ENCODE measurements around the gene HCAR2.
"Not testable (repeated sequence)": the region's sequence is repeated elsewhere in the genome, so short reads cannot be mapped to it uniquely, and the experiment has no call there.

Gene HCAR2

DNA sequence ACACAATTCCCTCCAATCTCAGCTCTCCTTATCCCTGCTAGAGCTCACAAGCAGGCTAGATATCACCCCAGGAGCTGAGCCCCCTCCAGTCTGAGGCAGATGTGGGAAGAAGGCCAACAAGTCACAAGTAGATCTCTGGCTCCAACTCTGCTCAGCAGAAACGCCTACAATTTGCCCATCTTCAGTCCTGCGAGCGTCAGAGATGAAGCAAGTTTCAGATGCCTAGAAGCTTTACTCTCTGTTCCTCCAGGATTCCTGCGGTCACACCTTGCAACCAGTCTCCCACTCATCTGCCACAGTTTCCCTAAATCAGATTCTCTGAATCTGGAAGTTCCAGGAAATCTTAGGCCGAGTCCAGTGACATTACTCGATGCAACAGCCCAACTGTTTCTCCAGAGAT is 12.1 kb upstream of the HCAR2 start:
- DNase-seq, result not testable (repeated sequence)

DNA sequence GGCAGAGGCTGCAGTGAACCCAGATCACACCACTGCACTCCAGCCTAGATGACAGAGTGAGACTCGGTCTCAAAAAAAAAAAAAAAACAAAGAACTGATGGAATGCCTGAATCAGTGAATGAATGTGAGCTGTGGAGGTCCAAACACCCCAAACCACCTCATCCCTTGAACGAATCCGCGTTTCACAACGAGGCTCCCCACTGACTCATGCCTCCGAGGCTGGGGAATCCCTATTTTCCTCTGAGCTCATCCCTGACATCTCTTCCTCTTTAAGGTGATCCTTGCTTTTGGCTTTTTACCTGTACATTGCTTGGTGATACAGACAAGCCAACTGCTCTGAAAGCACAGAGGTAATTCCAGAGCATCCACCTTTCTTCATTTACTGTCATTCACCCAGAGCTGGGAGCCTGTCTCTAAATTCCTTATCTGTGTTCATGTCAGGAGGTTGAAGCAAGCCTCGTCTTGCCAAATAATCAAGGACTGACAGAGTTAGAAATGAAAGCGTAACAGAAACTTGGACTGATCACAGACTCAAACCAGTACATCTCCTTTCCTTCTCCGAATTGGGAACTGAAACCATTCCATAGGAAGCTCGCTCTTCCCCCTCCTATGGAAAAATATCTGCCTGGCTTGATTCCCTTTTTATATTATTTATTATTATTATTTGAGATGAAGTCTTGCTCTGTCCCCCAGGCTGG is 10.5 kb upstream of the HCAR2 start:
- not testable (repeated sequence) for DNase-seq

DNA sequence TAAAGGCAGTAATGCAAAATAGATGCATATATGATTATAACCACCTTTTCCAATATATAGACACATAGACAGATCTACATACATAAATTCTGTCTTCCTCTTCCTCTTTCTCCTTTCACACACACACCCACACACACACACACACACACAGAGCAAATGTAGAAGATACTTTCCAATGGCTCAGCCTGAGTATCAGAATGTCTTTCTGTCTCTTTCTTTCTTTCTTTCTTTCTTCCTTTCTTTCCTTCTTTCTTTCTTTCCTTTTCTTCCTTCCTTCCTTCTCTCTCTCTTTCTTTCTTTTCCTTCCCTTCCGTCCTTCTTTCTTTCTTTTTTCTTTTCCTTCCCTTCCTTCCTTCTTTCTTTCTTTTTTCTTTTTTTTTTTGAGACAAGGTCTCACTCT is 8.1 kb upstream of the HCAR2 start:
- DNase-seq, result not testable (repeated sequence)

DNA sequence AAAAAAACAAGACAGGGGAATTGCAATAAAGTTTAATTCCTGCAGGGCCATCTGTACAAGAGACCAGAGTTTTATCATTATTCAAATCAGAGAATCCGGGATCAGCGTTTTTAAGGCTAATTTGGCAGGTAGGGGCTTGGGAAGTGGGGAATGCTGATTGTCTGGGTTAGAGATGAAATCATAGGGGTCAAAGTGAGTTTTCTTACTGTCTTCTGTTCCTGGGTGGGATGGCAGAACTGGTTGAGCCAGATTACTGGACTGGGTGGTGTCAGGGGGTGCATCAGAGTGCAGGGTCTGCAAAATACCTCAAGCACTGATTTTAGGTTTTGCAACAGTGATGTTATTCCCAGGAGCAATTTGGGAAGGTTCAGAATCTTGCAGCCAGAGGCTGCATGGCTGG is 7.2 kb upstream of the HCAR2 start:
- not testable (repeated sequence) for DNase-seq

DNA sequence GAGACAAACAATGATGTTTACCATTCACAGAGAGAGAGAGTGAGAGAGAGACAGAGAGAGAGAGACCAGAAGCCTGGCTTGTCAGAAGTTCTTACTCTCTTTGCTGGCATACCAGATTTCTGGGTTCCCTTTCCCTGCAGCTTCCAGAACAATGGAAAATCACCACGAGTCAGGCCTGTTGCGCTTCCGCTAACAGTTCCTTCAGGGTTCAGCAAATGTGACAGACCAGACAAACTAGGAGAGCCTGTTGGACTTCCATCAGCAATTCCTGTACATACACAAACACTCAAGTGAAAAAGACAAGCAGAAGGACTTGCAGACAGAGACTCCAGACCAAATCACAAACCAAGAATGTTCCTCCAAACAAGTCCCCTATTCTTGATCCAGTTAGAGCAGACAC is 6.1 kb upstream of the HCAR2 start:
- DNase-seq, result not testable (repeated sequence)

DNA sequence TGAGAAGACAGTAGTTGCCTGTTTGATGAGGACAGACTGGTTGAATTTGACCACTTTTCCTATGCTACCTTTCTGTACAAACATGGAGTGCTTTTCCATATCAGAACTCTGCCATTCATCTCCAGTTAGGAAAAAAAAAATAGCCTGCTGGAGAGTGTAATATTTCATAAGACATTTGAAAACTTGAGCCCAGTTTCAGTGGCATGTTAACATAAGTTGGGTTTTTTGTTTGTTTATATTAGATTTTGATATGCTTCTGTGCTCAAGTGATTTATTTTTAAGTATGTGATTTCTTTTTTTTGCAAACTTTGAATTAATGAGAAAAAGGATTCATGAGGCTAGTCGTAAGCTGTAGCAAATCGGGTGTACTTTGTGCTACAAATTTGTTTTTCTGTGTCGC is 684 bp upstream of the HCAR2 start:
- not testable (repeated sequence) for DNase-seq

DNA sequence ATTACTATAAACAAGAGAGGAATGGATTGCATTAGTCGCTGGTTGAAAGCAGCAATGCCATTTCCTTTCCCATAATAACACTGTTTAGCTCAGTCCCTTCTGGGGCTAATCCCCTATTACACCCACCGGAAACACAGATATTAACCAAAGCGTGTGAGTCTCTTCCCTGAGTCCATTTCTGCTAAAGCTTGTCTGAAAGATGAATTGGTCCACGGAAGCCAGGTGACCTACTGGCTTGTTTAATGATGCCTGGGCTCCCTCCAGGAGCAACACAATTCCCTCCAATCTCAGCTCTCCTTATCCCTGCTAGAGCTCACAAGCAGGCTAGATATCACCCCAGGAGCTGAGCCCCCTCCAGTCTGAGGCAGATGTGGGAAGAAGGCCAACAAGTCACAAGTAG is 1.7 kb downstream of the HCAR2 start:
- not testable (repeated sequence) for DNase-seq

DNA sequence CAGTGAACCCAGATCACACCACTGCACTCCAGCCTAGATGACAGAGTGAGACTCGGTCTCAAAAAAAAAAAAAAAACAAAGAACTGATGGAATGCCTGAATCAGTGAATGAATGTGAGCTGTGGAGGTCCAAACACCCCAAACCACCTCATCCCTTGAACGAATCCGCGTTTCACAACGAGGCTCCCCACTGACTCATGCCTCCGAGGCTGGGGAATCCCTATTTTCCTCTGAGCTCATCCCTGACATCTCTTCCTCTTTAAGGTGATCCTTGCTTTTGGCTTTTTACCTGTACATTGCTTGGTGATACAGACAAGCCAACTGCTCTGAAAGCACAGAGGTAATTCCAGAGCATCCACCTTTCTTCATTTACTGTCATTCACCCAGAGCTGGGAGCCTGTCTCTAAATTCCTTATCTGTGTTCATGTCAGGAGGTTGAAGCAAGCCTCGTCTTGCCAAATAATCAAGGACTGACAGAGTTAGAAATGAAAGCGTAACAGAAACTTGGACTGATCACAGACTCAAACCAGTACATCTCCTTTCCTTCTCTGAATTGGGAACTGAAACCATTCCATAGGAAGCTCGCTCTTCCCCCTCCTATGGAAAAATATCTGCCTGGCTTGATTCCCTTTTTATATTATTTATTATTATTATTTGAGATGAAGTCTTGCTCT is 3.0 kb downstream of the HCAR2 start:
- not testable (repeated sequence) for DNase-seq

DNA sequence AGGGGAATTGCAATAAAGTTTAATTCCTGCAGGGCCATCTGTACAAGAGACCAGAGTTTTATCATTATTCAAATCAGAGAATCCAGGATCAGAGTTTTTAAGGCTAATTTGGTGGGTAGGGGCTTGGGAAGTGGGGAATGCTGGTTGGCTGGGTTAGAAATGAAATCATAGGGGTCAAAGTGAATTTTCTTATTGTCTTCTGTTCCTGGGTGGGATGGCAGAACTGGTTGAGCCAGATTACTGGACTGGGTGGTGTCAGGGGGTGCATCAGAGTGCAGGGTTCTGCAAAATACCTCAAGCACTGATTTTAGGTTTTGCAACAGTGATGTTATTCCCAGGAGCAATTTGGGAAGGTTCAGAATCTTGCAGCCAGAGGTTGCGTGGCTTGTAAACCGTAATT is 6.2 kb downstream of the HCAR2 start:
- DNase-seq, result not testable (repeated sequence)

DNA sequence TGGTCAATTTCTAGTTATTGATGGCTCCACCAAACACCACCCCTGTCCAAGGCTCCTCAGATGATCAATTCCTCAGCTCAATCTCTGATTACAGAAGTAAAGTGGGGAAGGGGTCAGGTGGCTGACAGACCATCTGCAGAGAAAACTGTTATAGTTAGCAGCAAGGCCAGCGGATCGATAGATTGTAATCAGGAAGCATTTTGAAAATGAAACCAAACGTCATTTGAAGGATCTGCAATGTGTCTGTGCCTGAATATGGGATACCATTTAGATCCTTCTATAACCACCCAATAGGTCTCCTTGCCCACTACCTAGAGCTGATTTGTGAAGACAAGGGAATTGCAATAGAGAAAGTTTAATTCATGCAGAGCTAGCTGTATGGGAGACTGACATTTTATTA is 11.6 kb downstream of the HCAR2 start:
- no peak for DNase-seq

DNA sequence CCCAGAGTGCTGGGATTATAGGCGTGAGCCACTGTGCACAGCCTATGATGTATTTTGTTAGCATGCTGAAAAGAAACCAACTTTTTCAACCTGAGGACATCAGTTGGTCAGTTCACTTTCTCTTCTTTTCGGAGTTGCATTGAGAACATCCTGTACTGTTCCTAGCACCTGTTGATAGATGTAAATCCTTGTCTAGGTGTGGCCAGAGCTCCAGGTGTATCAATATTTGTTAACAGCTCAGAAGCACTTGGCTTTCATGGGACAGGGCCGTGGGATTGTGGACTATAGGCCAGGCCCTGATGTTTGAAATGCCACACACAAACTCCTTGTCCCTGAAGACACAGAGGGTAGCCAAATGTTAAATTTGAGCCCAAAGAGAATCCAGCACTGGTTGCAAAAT is 14.9 kb downstream of the HCAR2 start:
- no peak for DNase-seq

DNA sequence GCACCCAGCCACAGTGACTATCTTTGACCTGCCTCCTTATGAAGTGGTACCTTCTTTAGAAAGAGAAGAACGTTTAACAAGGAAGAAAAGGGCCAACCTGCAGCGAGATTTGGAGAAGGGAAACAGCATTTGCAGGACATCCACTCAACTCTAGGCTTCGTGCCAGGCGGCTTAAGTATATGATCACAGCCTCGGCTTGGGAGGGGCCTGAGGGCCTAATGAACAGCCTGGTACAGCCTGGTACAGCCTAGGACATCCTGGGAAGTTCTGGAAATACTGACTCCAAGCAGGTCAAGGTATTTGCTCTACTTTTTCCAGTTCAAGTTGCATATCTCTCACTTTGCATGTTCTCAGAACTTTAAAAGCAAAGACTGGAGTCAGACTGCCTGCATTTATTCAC is 16.1 kb downstream of the HCAR2 start:
- no peak for DNase-seq

DNA sequence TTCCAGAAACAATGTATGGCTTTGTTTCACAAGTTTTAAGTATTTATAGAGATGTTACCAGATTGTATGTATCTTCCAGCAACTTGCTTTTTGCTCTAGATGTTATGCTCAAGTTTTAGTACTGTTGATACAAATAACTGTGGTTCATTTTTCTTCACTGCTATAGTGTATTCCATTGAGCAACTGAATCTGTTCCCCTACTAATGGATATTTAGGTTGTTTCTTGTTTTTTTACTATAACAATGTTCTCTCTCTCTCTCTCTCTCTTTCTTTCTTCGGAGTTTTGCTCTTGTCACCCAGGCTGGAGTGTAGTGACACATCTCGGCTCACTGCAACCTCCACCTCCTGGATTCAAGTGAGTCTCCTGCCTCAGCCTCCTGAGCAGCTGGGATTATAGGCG is 16.6 kb downstream of the HCAR2 start:
- no peak for DNase-seq

DNA sequence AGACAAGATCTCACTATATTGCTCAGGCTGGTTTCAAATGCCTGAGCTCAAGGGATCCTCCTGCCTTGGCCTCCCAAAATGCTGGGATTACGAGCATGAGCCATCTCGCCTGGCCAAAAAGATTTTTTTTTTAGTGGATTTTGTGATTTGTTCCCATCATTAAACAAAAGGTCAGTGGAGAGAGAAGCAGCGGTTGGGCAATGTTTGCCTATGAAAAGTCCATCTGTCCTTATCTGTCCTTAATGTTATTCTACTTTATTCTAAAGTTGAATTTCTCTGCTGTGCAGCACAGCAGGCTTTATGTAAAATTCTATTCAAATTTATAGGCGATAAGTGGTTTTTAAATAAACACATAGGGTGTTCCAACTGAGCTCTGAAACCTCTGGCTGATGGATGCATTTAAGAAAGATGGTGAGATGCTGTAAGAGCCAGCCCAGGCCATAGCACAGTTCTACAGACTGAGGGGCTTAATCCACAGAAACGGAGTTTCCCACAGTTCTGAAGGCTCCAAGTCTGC is 18.8 kb downstream of the HCAR2 start:
- DNase-seq, result no peak

DNA sequence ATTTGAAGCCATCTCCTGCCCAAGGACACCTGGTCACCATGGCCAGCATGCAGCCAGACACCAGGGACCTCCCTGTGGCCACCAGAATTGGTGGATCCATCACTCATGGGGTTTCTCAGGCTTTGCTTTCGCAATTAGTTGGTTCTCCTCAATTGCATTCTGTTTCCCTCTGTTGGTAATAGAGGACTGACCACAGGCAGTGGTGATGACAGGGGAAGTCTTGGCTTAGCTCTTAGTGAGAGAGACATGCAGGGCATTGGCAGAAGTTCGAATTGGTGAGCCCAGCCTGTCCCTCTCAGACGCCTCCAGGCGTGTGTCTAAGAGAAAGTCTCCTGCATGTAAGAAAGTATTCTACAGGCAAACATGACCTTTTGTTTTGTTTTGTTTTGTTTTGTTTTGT is 21.3 kb downstream of the HCAR2 start:
- no peak for DNase-seq

DNA sequence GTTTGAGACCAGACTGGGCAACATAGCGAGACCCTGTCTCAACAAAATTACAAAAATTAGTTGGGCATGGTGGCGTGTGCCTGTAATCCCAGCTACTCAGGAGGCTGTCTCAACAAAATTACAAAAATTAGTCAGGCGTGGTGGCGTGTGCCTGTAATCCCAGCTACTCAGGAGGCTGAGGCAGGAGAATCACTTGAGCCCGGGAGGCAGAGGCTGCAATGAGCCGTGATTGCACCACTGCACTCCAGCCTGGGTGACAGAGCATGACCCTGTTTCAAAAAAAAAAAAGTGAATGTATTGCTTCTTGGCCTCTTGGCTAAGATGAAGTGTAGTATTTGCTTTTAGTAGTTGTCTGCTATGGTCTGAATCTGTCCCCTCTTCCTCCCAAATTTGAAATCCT is 22.2 kb downstream of the HCAR2 start:
- DNase-seq, result not testable (repeated sequence)

DNA sequence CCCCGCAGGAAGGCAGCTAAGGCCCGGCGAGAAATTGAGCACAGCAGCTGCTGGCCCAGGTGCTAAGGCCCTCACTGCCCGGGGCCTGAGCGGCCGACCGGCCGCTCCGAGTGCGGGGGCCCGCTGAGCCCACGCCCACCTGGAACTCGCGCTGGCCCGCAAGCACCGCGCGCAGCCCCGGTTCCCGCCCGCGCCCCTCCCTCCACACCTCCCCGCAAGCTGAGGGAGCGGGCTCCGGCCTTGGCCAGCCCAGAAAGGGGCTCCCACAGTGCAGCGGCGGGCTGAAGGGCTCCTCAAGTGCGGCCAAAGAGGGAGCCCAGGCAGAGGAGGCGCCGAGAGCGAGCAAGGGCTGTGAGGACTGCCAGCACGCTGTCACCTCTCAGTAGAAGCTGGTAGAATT is 26.4 kb downstream of the HCAR2 start:
- DNase-seq, result not testable (repeated sequence)

DNA sequence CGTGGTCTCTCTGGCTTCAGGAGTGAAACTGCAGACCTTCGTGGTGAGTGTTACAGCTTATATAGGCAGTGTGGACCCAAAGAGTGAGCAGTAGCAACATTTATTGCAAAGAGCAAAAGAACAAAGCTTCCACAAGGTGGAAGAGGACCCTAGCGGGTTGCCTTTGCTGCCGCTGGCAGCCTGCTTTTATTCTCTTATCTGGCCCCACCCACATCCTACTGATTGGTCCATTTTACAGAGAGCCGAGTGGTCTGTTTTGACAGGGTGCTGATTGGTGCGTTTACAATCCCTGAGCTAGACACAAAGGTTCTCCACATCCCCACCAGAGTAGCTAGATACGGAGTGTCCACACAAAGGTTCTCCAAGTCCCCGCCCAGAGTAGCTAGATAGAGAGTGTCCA is 27.1 kb downstream of the HCAR2 start:
- DNase-seq, result not testable (repeated sequence)

DNA sequence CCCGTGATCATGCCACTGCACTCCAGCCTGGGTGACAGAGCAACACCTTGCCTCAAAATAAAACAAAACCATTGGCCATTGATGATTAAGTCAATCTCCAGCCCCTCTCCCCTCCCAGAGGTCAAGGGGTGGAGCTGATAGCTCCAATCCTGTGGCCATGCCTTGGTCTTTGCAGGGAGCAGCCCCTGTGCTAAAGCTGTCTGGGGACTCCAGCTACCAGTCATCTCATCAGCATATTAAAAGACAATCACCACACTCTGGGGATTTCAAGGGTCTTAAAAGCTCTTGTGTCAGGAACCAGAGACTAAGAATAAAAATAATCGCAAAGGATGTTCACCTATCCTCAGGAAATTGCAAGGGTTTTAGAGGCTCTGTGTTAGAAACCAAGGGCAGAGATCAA is 30.6 kb downstream of the HCAR2 start:
- no peak for DNase-seq

DNA sequence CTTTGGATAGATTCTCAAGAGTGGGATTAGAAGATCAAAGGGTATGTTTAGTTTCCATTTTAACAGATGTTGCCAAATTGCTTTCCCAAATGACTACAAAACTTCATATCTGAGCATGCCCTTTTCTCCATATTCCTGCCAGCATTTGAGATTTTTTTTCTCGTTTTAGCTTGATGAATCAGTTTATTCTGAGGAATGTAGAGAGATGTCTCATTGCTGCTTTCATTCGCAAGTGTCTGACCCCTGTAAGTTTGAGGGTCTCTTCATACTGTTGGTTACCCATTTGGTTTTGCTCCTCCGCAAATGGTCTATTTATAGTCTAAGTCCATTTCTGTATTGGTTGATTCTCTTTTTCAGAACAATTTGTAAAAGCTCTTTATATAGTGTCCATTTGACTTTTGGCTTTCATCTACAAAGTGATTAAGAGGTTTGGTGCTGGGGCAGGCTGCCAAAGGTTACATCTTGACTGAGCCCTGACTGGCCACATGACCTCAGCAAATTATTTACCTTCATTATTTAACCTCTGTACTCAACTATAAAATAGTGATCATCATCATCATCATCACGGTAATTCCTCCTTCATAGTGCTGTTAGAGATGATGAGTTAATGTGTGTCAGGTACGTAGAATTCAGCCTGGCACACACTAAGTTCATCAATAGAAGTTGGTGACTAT is 33.6 kb downstream of the HCAR2 start:
- no peak for DNase-seq

DNA sequence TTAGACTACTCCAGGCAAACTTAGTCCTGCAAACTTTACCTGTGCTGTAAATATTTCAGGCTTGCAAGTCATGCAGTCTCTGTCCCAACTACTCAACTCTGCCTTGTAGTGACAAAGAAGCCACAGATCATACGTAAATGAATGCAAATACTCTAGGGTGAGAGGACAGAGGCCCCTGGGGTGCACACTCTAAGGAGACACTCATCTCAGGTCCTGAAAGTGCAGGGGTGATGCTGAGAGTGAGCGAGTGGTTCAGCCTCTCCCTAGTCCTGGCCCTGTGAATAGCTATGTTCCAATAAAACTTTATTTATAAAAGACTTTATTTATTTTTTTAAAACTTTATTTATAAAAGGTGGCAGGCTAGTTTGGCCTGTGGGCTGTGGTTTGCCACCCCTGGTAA is 34.9 kb downstream of the HCAR2 start:
- DNase-seq, result no peak

DNA sequence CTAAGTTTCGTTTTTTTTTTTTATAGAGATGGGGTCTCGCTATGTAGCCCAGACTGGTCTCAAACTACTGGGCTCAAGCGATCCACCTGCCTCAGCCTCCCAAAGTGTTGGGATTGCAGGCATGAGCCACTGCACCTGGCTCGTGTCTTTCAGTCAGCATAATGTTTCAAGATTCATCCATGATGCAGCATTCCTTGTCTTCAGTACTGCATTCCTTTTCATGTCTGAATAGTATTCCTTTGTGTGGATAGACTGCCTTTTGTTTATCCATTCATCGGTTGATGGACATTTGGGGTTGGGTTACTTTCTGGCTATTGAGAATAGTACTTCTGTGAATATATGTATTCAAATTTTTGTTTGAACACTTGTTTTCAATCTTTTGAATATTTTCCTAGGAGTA is 37.4 kb downstream of the HCAR2 start:
- no peak for DNase-seq

DNA sequence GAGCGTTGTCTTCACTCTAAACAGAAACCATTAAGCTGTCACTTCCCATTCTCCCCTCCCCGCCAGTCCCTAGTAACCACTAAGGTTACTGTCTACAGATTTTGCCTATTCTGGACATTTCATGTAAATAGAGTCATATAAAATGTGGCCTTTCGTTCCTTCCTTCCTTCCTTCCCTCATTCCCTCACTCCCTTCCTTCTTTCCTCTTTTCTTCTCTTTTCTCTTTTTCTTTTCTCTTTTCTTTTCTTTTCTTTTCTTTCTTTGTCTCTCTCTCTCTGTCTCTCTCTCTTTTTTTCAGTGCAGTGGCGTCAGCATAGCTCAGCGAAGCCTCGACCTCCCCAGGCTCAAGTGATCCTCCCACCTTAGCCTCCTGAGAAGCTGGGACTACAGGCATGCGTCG is 37.8 kb downstream of the HCAR2 start:
- no peak for DNase-seq

DNA sequence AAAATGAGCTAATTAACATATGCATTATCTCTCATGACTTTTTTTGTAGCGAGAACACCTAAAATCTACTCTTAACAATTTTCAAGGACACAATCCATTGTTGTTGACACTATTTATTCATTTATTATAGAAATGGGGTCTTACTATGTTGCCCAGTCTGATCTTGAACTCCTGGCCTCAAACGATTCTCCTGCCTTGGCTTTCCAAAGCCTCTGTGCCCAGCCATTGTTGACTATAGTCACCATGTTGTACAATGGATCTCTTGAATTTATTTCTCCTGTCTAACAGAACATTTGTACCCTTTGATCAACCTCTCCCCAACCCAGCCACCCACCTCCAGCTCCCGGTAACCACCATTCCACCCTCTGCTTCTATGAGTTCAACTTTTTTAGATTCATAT is 41.2 kb downstream of the HCAR2 start:
- no peak for DNase-seq

Data from effector CD4-positive, alpha-beta T cell (primary cell).